Liver (tissue), 9 donors: Measurements from ENCODE around the gene OR2G3. TPM values are rescaled to one million over a fixed set of nuclear protein-coding genes. Genes with fewer than 3 reads are reported as not detected.

Experiments used
- DNase-seq: peaks from one replicate; pipeline ENCODE4 v3.0.0-alpha.2; 2017; ENCODE audit warnings: low spot score
- H3K27ac ChIP-seq, 2 donors: one replicate each; pipeline ENCODE4 v1.7.0; 2013; ENCODE audit warnings: inconsistent platforms in 2 of 2, low read length in 2 of 2, control low read depth in 1 of 2, low read depth in 1 of 2, mild to moderate bottlenecking in 1 of 2
- H3K27me3 ChIP-seq, 4 donors: one replicate each; pipeline versions ENCODE4 v1.6.1 to v1.7.0; 2013; ENCODE audit warnings: low read length in 3 of 4, inconsistent platforms in 1 of 4, mild to moderate bottlenecking in 1 of 4, moderate library complexity in 1 of 4; ENCODE audit not compliant: control insufficient read depth in 4 of 4, insufficient read depth in 4 of 4
- H3K36me3 ChIP-seq, 4 donors: one replicate each; pipeline versions ENCODE4 v1.6.1 to v1.7.0; 2013; ENCODE audit warnings: low read length in 3 of 4, mild to moderate bottlenecking in 3 of 4, low read depth in 1 of 4, moderate library complexity in 1 of 4; ENCODE audit not compliant: control insufficient read depth in 4 of 4, insufficient read depth in 3 of 4
- H3K4me1 ChIP-seq, 4 donors: one replicate each; pipeline versions ENCODE4 v1.6.1 to v1.7.0; 2013; ENCODE audit warnings: low read length in 3 of 4, mild to moderate bottlenecking in 3 of 4, moderate library complexity in 1 of 4; ENCODE audit not compliant: control insufficient read depth in 4 of 4, insufficient read depth in 4 of 4
- H3K4me3 ChIP-seq, 3 donors: one replicate each; pipeline versions ENCODE4 v1.6.1 to v1.7.0; 2013; ENCODE audit warnings: low read length in 3 of 3, control low read depth in 1 of 3, low read depth in 1 of 3, mild to moderate bottlenecking in 1 of 3
- H3K9ac ChIP-seq, 2 donors: one replicate each; pipeline ENCODE4 v1.7.0; 2013; ENCODE audit warnings: low read length in 2 of 2, mild to moderate bottlenecking in 2 of 2, moderate library complexity in 2 of 2, control low read depth in 1 of 2, low read depth in 1 of 2
- H3K9me3 ChIP-seq, 4 donors: one replicate each; pipeline versions ENCODE4 v1.6.1 to v1.7.0; 2013; ENCODE audit warnings: low read length in 3 of 4; ENCODE audit not compliant: control insufficient read depth in 4 of 4
- EGR1 ChIP-seq, 2 donors: IDR thresholded peaks; 2 replicates each; pipeline ENCODE4 v1.6.1; 2016 to 2018; ENCODE audit warnings: antibody characterized with exemption in 2 of 2, low read depth in 2 of 2
- FOXA1 ChIP-seq: IDR thresholded peaks from 2 replicates; pipeline ENCODE4 v1.6.1; 2016; ENCODE audit warnings: antibody characterized with exemption
- FOXA2 ChIP-seq: IDR thresholded peaks from 2 replicates; pipeline ENCODE4 v1.6.1; 2016; ENCODE audit warnings: antibody characterized with exemption
- GABPA ChIP-seq, 2 donors: IDR thresholded peaks in 1 of 2; conservative IDR thresholded peaks in 1 of 2; 2 replicates each; pipeline ENCODE4 v1.6.1; 2016; ENCODE audit warnings: antibody characterized with exemption in 2 of 2, mild to moderate bottlenecking in 1 of 2, moderate library complexity in 1 of 2
- HNF4A ChIP-seq, 2 donors: conservative IDR thresholded peaks; 2 replicates each; pipeline ENCODE4 v1.6.1; 2016; ENCODE audit warnings: antibody characterized with exemption in 2 of 2, mild to moderate bottlenecking in 2 of 2
- HNF4G ChIP-seq: IDR thresholded peaks from 2 replicates; pipeline ENCODE4 v1.6.1; 2016; ENCODE audit warnings: antibody characterized with exemption
- JUND ChIP-seq, 2 donors: IDR thresholded peaks; 2 replicates each; pipeline ENCODE4 v1.6.1; 2016; ENCODE audit warnings: antibody characterized with exemption in 2 of 2
- NR2F2 ChIP-seq: IDR thresholded peaks from 2 replicates; pipeline ENCODE4 v1.6.1; 2016; ENCODE audit warnings: antibody characterized with exemption
- RAD21 ChIP-seq, 2 donors: IDR thresholded peaks; 2 replicates each; pipeline ENCODE4 v1.6.1; 2016; ENCODE audit warnings: antibody characterized with exemption in 2 of 2, mild to moderate bottlenecking in 2 of 2
- RXRA ChIP-seq, 2 donors: IDR thresholded peaks; 2 replicates each; pipeline ENCODE4 v1.6.1; 2017 to 2018; ENCODE audit warnings: antibody characterized with exemption in 2 of 2, mild to moderate bottlenecking in 1 of 2
- SP1 ChIP-seq: IDR thresholded peaks from 2 replicates; pipeline ENCODE4 v1.6.1; 2018; ENCODE audit warnings: antibody characterized with exemption, mild to moderate bottlenecking
- TAF1 ChIP-seq: conservative IDR thresholded peaks from 2 replicates; pipeline ENCODE4 v1.6.1; 2016; ENCODE audit warnings: antibody characterized with exemption, mild to moderate bottlenecking
- YY1 ChIP-seq: IDR thresholded peaks from 2 replicates; pipeline ENCODE4 v1.6.1; 2016; ENCODE audit warnings: antibody characterized with exemption, mild to moderate bottlenecking
- WGBS: extraction: QIAGEN DNeasy Blood & Tissue Kit; methylation state at CpG from one replicate; pipeline ENCODE4 v1.1.7; 2013; 5-methylcytosine and 5-hydroxymethylcytosine counted together
- polyA plus RNA-seq, 2 donors: library from polyadenylated mRNA; stranded (reverse) in 1 of 2; unstranded in 1 of 2; fragments of 200-250 nt in 1 of 2; fragments of >200 nt in 1 of 2; fragmentation: Nextera tagmentation in 1 of 2; extraction: Ambion mirVana in 1 of 2; gene quantifications; one replicate each; pipeline versions ENCODE4 v1.2.1 to v1.2.3, GENCODE V29; 2013 to 2015
- total RNA-seq, 2 donors: library from RNA; depleted of rRNA; stranded (reverse); fragments of >200 nt; gene quantifications; one replicate each; pipeline ENCODE4 v1.2.3, GENCODE V29; 2014
- TF ChIP-seq, protein P1 (sequence below): IDR thresholded peaks from 2 replicates; pipeline ENCODE4 v1.6.1; 2016; ENCODE audit warnings: antibody characterized with exemption
- TF ChIP-seq, protein P2 (sequence below): fragments of 150-350 bp; IDR thresholded peaks from 2 replicates; pipeline ENCODE4 v1.5.1; 2017; ENCODE audit warnings: improper control_type of control experiment, low read depth, low read length; ENCODE audit not compliant: missing input control
- TF ChIP-seq, protein P3 (sequence below): IDR thresholded peaks from 2 replicates; pipeline ENCODE4 v1.6.1; 2016; ENCODE audit warnings: antibody characterized with exemption
- TF ChIP-seq, protein P4 (sequence below): IDR thresholded peaks from 2 replicates; pipeline ENCODE4 v1.6.1; 2016; ENCODE audit warnings: antibody characterized with exemption
- TF ChIP-seq, protein P5 (sequence below): IDR thresholded peaks from 2 replicates; pipeline ENCODE4 v1.6.1; 2016; ENCODE audit warnings: antibody characterized with exemption, mild to moderate bottlenecking
- donor health status: healthy.
- donor health status: healthy.
- donor health status: healthy.
- donor health status: healthy.
- donor health status: healthy.

OR2G3 gene
- total and polyA plus RNA-seq, 4 donors: not detected

DNA sequence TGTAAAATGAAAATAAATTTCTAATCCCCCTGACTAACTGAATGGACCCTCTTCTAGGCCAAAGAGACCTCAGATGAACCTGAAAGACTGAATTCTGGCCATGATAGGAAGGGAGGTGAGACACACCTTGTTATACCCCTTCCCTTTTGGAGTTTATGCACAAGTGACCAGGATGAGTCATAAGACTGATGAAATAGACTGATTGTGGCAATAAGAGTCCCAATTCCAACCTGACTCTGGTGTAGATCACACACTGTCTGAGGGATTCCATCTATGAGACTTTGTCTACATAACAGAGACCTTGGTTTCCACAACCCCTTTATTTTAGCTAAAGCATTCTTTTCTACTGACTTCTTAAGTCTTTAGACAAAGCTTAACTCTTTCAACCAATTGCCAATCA lies 30.7 kb upstream of the OR2G3 start:
- Histone ChIP-seq H3K9ac (no peak overlapping the region), H3K9me3 (no peaks in the 10 kb centered on the region), H3K27ac (no peak overlapping the region), H3K36me3 (no peaks in the 10 kb centered on the region), H3K27me3 (no peaks in the 10 kb centered on the region), H3K4me3 (no peak overlapping the region), H3K4me1 (no peaks in the 10 kb centered on the region)
- TF ChIP-seq YY1 (no peak), JUND (IDR thresholded peaks at IDR 0.05) (no peak), HNF4A (conservative IDR thresholded peaks at IDR 0.05) (no peak), SP1 (no peak), TAF1 (no peak), FOXA2 (no peak), EGR1 (IDR thresholded peaks at IDR 0.05; ENCODE audit: low read depth in 2 of 2) (no peak), FOXA1 (no peak), RXRA (IDR thresholded peaks at IDR 0.05) (no peak), RAD21 (IDR thresholded peaks at IDR 0.05) (no peak), HNF4G (no peak), GABPA (IDR thresholded peaks at IDR 0.05 in 1 of 2, conservative IDR thresholded peaks at IDR 0.05 in 1 of 2) (no peak), NR2F2 (no peak)
- TF ChIP-seq, protein P1, sequence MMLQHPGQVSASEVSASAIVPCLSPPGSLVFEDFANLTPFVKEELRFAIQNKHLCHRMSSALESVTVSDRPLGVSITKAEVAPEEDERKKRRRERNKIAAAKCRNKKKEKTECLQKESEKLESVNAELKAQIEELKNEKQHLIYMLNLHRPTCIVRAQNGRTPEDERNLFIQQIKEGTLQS: no peak
- TF ChIP-seq, protein P2, sequence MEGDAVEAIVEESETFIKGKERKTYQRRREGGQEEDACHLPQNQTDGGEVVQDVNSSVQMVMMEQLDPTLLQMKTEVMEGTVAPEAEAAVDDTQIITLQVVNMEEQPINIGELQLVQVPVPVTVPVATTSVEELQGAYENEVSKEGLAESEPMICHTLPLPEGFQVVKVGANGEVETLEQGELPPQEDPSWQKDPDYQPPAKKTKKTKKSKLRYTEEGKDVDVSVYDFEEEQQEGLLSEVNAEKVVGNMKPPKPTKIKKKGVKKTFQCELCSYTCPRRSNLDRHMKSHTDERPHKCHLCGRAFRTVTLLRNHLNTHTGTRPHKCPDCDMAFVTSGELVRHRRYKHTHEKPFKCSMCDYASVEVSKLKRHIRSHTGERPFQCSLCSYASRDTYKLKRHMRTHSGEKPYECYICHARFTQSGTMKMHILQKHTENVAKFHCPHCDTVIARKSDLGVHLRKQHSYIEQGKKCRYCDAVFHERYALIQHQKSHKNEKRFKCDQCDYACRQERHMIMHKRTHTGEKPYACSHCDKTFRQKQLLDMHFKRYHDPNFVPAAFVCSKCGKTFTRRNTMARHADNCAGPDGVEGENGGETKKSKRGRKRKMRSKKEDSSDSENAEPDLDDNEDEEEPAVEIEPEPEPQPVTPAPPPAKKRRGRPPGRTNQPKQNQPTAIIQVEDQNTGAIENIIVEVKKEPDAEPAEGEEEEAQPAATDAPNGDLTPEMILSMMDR: no peak
- TF ChIP-seq, protein P3, sequence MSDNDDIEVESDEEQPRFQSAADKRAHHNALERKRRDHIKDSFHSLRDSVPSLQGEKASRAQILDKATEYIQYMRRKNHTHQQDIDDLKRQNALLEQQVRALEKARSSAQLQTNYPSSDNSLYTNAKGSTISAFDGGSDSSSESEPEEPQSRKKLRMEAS: no peak
- TF ChIP-seq, protein P4, sequence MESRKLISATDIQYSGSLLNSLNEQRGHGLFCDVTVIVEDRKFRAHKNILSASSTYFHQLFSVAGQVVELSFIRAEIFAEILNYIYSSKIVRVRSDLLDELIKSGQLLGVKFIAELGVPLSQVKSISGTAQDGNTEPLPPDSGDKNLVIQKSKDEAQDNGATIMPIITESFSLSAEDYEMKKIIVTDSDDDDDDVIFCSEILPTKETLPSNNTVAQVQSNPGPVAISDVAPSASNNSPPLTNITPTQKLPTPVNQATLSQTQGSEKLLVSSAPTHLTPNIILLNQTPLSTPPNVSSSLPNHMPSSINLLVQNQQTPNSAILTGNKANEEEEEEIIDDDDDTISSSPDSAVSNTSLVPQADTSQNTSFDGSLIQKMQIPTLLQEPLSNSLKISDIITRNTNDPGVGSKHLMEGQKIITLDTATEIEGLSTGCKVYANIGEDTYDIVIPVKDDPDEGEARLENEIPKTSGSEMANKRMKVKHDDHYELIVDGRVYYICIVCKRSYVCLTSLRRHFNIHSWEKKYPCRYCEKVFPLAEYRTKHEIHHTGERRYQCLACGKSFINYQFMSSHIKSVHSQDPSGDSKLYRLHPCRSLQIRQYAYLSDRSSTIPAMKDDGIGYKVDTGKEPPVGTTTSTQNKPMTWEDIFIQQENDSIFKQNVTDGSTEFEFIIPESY: no peak
- TF ChIP-seq, protein P5, sequence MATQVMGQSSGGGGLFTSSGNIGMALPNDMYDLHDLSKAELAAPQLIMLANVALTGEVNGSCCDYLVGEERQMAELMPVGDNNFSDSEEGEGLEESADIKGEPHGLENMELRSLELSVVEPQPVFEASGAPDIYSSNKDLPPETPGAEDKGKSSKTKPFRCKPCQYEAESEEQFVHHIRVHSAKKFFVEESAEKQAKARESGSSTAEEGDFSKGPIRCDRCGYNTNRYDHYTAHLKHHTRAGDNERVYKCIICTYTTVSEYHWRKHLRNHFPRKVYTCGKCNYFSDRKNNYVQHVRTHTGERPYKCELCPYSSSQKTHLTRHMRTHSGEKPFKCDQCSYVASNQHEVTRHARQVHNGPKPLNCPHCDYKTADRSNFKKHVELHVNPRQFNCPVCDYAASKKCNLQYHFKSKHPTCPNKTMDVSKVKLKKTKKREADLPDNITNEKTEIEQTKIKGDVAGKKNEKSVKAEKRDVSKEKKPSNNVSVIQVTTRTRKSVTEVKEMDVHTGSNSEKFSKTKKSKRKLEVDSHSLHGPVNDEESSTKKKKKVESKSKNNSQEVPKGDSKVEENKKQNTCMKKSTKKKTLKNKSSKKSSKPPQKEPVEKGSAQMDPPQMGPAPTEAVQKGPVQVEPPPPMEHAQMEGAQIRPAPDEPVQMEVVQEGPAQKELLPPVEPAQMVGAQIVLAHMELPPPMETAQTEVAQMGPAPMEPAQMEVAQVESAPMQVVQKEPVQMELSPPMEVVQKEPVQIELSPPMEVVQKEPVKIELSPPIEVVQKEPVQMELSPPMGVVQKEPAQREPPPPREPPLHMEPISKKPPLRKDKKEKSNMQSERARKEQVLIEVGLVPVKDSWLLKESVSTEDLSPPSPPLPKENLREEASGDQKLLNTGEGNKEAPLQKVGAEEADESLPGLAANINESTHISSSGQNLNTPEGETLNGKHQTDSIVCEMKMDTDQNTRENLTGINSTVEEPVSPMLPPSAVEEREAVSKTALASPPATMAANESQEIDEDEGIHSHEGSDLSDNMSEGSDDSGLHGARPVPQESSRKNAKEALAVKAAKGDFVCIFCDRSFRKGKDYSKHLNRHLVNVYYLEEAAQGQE: no peak
- no peak for DNase-seq

DNA sequence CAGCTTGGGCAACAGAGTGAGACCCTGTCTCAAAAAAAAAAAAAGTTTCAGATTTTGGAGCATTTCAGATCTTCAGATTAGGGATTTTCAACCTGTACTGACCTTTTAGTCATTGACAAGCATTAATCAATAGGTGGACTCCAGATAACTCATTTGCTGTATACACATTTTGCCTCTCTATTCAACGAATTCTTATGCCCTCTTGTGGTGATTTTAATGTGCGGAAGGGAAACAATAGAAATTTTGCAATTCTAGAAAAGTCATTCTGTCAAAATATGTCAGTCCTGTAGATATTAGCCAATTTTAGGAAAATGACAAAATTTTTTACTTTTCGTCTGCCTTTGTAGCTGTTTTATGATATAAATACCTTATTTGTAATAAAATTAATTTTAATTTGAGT lies 28.9 kb upstream of the OR2G3 start:
- Histone ChIP-seq H3K27me3 (no peaks in the 10 kb centered on the region), H3K4me3 (no peak overlapping the region), H3K4me1 (no peaks in the 10 kb centered on the region), H3K9me3 (no peaks in the 10 kb centered on the region), H3K36me3 (no peaks in the 10 kb centered on the region), H3K27ac (no peak overlapping the region), H3K9ac (no peak overlapping the region)
- WGBS: 32% methylated on average over 3 of the region's 3 CpGs
- TF ChIP-seq FOXA2 (no peak), RAD21 (IDR thresholded peaks at IDR 0.05) (peak; percentile 59 to 62), GABPA (IDR thresholded peaks at IDR 0.05 in 1 of 2, conservative IDR thresholded peaks at IDR 0.05 in 1 of 2) (no peak), TAF1 (no peak), JUND (IDR thresholded peaks at IDR 0.05) (no peak), YY1 (no peak)
- TF ChIP-seq, protein P4: no peak
- TF ChIP-seq, protein P2: peak; percentile 34
- TF ChIP-seq, protein P3: no peak
- no peak for DNase-seq
